ENCODE results near the gene DAPP1. TPM values are rescaled to one million over a fixed set of nuclear protein-coding genes. Genes with fewer than 3 reads are reported as not detected.

DAPP1 gene
- total and polyA plus RNA-seq, 2 donors = 2.7 to 19.6 TPM

DNA sequence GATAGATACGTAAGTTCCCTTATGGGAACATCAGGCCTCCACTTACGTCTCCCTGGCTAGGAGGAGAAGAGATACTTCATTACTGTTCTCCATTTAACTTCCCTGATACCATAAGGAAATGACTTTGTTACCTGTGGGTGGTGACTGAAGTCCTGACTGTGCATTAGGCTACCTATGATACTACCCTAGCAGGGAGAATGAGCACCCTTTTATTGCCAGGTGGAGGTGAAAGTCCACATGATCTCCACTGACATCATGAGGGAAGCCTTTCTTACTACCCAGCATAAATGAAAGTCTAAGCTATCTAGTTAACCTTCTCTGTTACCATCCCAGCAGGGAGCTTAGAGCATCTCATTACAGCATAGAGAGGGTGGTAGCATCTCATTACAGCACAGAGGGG, 102.0 kb downstream of the DAPP1 start:
- no peaks in the 10 kb centered on the region for H3K4me1 ChIP-seq (ENCODE audit: insufficient read depth)
- no peak overlapping the region for H3K4me3 ChIP-seq (ENCODE audit: low read depth, low read length)
- peaks cover 4% of the 10 kb centered on the region for H3K36me3 ChIP-seq (ENCODE audit: insufficient read depth)
- 95% methylated on average over 2 of the region's 2 CpGs for WGBS
- no peak overlapping the region for H3K27ac ChIP-seq (ENCODE audit: low read depth)
- DNase-seq (ENCODE audit: extremely low spot score) = no peak

Other genes with a start within 250 kb of the DAPP1 start
- 0.95 TPM for gene MTTP, start 242.0 kb upstream of the DAPP1 start, total RNA-seq
- gene MTTP, start 242.0 kb upstream of the DAPP1 start, polyA plus RNA-seq = 0.72 TPM
- 10.1 TPM for gene C4orf54, start 159.0 kb upstream of the DAPP1 start, total RNA-seq
- gene C4orf54, start 159.0 kb upstream of the DAPP1 start, polyA plus RNA-seq = 0.10 TPM
- gene LAMTOR3, start 77.6 kb downstream of the DAPP1 start, total RNA-seq = 68.4 TPM
- 45.0 TPM for gene LAMTOR3, start 77.6 kb downstream of the DAPP1 start, polyA plus RNA-seq
- gene DNAJB14, start 129.8 kb downstream of the DAPP1 start, total RNA-seq = 103 TPM
- 23.6 TPM for gene DNAJB14, start 129.8 kb downstream of the DAPP1 start, polyA plus RNA-seq
- gene H2AZ1, start 133.4 kb downstream of the DAPP1 start, total RNA-seq = 204 TPM
- 358 TPM for gene H2AZ1, start 133.4 kb downstream of the DAPP1 start, polyA plus RNA-seq

All from urinary bladder (tissue), 4 donors.